Spleen (tissue), 13 donors: ENCODE measurements around the gene LANCL3. TPM values are rescaled to one million over a fixed set of nuclear protein-coding genes. Genes with fewer than 3 reads are reported as not detected.
"Not testable (repeated sequence)": the region's sequence is repeated elsewhere in the genome, so short reads cannot be mapped to it uniquely, and the experiment has no call there.

Experiments used
- DNase-seq: peaks from one replicate; pipeline ENCODE4 v3.0.0-alpha.2; 2020
- H3K27ac ChIP-seq, 8 donors: fragments of 200-600 bp; sonication (generic) in 7 of 8; 1 replicate in 4 of 8; 2 replicates in 4 of 8; pipeline versions ENCODE4 v1.5.0 to v1.8.0; 2016 to 2021; ENCODE audit warnings: inconsistent platforms in 4 of 8, mild to moderate bottlenecking in 4 of 8, moderate library complexity in 1 of 8
- H3K27me3 ChIP-seq, 7 donors: fragments of 200-600 bp; sonication (generic) in 6 of 7; replicated peaks in 1 of 7; 1 replicate in 4 of 7; 2 replicates in 3 of 7; pipeline versions ENCODE4 v1.5.0 to v1.8.0; 2016 to 2021; ENCODE audit warnings: inconsistent platforms in 3 of 7, mild to moderate bottlenecking in 1 of 7
- H3K36me3 ChIP-seq, 6 donors: fragments of 200-600 bp; sonication (generic) in 5 of 6; 1 replicate in 4 of 6; 2 replicates in 2 of 6; pipeline versions ENCODE4 v1.5.0 to v1.8.0; 2016 to 2021; ENCODE audit warnings: inconsistent platforms in 2 of 6
- H3K4me1 ChIP-seq, 6 donors: fragments of 200-600 bp; sonication (generic) in 5 of 6; 1 replicate in 3 of 6; 2 replicates in 3 of 6; pipeline versions ENCODE4 v1.5.0 to v1.8.0; 2016 to 2021; ENCODE audit warnings: inconsistent platforms in 3 of 6
- H3K4me3 ChIP-seq, 8 donors: fragments of 200-600 bp; sonication (generic) in 7 of 8; 1 replicate in 4 of 8; 2 replicates in 4 of 8; pipeline versions ENCODE4 v1.5.0 to v1.8.0; 2016 to 2021; ENCODE audit warnings: inconsistent platforms in 4 of 8, mild to moderate bottlenecking in 4 of 8, moderate library complexity in 2 of 8
- H3K9me3 ChIP-seq, 8 donors: fragments of 200-600 bp; sonication (generic) in 7 of 8; 1 replicate in 4 of 8; 2 replicates in 4 of 8; pipeline versions ENCODE4 v1.5.0 to v1.8.0; 2016 to 2021; ENCODE audit warnings: inconsistent platforms in 4 of 8
- POLR2A ChIP-seq, 3 donors: fragments of 450-650 bp; IDR thresholded peaks; one replicate each; pipeline ENCODE4 v1.5.1; 2017; ENCODE audit warnings: antibody characterized with exemption in 3 of 3, mild to moderate bottlenecking in 1 of 3
- POLR2AphosphoS5 ChIP-seq, 3 donors: sonication (generic); formaldehyde crosslinking; IDR thresholded peaks; one replicate each; pipeline ENCODE4 v1.5.1; 2017; ENCODE audit warnings: antibody characterized with exemption in 3 of 3
- WGBS, 5 donors: extraction: QIAGEN DNeasy Blood & Tissue Kit in 3 of 5; methylation state at CpG; one replicate each; pipeline versions ENCODE4 v1.1.5 to v1.1.7; 2013 to 2018; 5-methylcytosine and 5-hydroxymethylcytosine counted together
- intact Hi-C: fragments of 100-400 bp; cut with DNase I; formaldehyde crosslinking; loops from one replicate; pipeline ENCODE4 v1.15.0; 2023; ENCODE audit warnings: low total_unique reads
- long read RNA-seq, 2 donors: transcript quantifications; one replicate each; lab custom pipeline, GENCODE V29; 2026
- polyA plus RNA-seq, 3 donors: library from polyadenylated mRNA; stranded (reverse); fragments of 200-250 nt; gene quantifications; one replicate each; pipeline ENCODE4 v1.2.1, GENCODE V29; 2013
- total RNA-seq, 7 donors: library from RNA; depleted of rRNA in 3 of 7; stranded (reverse); fragments of >200 nt in 3 of 7; fragmentation: NEBNext Ultra II Directional in 4 of 7; extraction: Animal tissue kit (Norgen Biotek cat#: 25700) in 4 of 7; gene quantifications; one replicate each; pipeline versions ENCODE4 v1.1.0 to v1.2.1, GENCODE V29; 2016 to 2021
- TF ChIP-seq, protein P1 (sequence below), 11 experiments: fragments of 200-600 bp in 7 of 11; fragments of 450-650 bp in 4 of 11; sonication (generic) in 4 of 11; IDR thresholded peaks in 8 of 11; conservative IDR thresholded peaks in 3 of 11; 1 replicate in 7 of 11; 2 replicates in 4 of 11; pipeline versions ENCODE4 v1.4.0 to v1.8.0; 2016 to 2021; ENCODE audit warnings: antibody characterized with exemption in 11 of 11, inconsistent platforms in 4 of 11, mild to moderate bottlenecking in 1 of 11
- donor health status: healthy with polysubstance abuse.
- donor health status: DM: no; HTN: no; CAD: no; lungs with moderate emphysema.
- donor health status: DM: no; HTN: no; CAD: no.
- donor health status: Bipolar disorder and iron deficiency.
- donor health status: healthy.
- donor health status: DM: no; HTN: no; CAD: no.
- donor health status: DM: yes; HTN: yes; CAD: no.

The LANCL3 gene
- total RNA-seq (under 1 TPM; 0.49 to 0.88 (median 0.68) TPM), polyA plus RNA-seq (under 1 TPM; under 0.01 to 0.11 (median 0.03) TPM)
- long read RNA-seq, donor 1, partial matches to known transcripts, result 0 of 1 reads
- long read RNA-seq, donor 1, other reads (novel, unspliced or antisense), result 0 of 1 reads
- long read RNA-seq, donor 2, result 0 reads

DNA sequence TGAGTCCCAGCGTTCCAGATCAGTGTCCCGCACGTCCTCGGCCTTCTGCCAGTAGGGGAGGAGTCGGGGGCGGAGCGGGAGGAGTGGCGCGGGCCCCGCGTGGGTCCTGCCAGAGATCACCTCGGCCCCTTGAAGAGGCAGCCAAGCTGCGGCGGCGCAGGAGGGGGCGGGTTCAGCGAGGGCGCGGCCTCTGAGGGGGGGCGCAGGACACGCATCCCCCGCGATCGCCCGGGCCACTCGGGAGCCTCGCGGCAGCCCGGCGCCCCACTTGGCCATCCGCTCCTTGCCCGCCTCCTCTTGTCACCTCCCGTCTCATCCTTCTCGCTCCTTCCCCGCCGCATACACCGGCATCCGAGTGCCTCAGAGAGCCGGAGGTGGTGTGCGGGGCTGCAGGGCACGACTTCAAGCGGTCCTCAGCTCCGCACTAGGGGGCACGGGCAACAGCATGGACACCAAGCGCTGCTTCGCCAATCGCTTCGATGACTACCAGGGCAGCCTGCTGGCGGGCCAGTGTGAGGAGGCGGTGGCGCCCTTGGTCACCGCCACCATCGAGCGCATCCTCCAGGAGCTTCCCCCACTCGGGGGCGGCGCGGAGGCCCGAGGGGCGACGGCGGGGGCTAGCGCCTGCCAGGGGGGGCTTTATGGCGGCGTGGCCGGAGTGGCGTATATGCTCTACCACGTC is at the start of gene LANCL3:
TSS of gene LANCL3 (plus strand) at position 236 of the 682 bp plus-strand sequence. CDS start at position 446, 210 bp downstream.
- peak within 1 kb of the TSS in 7 of 8 donors; percentile 5 to 62 (median 31) for H3K4me3 ChIP-seq

DNA sequence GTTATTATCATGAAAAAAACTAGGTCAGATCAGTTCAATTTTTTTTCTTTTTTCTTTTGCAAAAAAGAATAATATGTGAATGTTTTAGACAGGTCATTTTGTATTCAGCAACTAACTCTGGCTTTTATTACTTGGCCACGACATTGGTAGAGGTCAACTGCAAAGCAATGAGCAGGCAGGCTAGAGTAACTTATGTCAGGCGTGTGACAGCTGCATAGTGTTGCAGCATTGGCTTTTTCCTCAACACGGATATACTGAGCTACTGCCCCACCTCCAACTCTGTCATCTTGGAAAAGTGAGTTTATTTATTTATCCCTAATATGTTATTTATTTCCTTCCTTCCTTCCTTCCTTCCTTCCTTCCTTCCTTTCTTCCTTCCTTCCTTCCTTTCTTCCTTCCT is 47.8 kb upstream of the LANCL3 start:
- H3K4me1 ChIP-seq, H3K27me3 ChIP-seq, intact Hi-C loops, H3K36me3 ChIP-seq, H3K9me3 ChIP-seq, DNase-seq, H3K4me3 ChIP-seq, H3K27ac ChIP-seq: not testable (repeated sequence)
- 61 to 81% (median 72%) methylated on average over 3 of the region's 3 CpGs for WGBS, 5 donors

More for the DNA sequence above, at the start of gene LANCL3:
- H3K9me3 ChIP-seq, H3K27ac ChIP-seq, intact Hi-C loops, H3K36me3 ChIP-seq, H3K4me1 ChIP-seq: not testable (repeated sequence)
- 0 to 60% (median 3%) methylated on average over 5 to 67 of the region's 68 CpGs for WGBS, 5 donors
- DNase-seq, result peak; percentile 75
- H3K27me3 ChIP-seq, result peaks cover 0 to 17% (median 14%) of the 10 kb centered on the region in 7 donors

DNA sequence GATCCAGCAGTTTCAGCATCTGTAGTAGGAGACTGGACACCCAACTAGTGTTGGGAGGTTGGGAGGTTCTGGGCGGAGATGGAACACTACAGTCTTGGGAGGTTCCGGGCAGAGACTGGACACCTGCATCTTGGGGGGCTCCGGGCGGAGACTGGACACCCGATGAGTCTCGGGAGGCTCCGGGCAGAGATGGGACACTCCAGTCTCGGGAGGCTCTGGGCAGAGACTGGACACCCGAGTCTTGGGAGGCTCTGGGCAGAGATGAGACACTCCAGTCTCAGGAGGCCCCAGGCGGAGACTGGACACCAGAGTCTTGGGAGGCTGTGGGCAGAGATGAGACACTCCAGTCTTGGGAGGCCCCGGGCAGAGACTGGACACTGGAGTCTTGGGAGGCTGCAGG is 29.5 kb upstream of the LANCL3 start:
- DNase-seq, result no peak
- intact Hi-C loops, result no loop called here
- 85 to 92% (median 89%) methylated on average over 2 to 11 of the region's 11 CpGs for WGBS, 5 donors
- TF ChIP-seq, protein P1, sequence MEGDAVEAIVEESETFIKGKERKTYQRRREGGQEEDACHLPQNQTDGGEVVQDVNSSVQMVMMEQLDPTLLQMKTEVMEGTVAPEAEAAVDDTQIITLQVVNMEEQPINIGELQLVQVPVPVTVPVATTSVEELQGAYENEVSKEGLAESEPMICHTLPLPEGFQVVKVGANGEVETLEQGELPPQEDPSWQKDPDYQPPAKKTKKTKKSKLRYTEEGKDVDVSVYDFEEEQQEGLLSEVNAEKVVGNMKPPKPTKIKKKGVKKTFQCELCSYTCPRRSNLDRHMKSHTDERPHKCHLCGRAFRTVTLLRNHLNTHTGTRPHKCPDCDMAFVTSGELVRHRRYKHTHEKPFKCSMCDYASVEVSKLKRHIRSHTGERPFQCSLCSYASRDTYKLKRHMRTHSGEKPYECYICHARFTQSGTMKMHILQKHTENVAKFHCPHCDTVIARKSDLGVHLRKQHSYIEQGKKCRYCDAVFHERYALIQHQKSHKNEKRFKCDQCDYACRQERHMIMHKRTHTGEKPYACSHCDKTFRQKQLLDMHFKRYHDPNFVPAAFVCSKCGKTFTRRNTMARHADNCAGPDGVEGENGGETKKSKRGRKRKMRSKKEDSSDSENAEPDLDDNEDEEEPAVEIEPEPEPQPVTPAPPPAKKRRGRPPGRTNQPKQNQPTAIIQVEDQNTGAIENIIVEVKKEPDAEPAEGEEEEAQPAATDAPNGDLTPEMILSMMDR (IDR thresholded peaks at IDR 0.05 in 8 of 11, conservative IDR thresholded peaks at IDR 0.05 in 3 of 11), result no peak
- TF ChIP-seq POLR2A (IDR thresholded peaks at IDR 0.05) (no peak), POLR2AphosphoS5 (IDR thresholded peaks at IDR 0.05) (no peak)
- H3K9me3 ChIP-seq, result peaks cover 0 to 5% (median 0%) of the 10 kb centered on the region in 8 donors
- H3K4me1 ChIP-seq, result no peaks in the 10 kb centered on the region
- H3K4me3 ChIP-seq, result no peak overlapping the region
- H3K27ac ChIP-seq, result no peak overlapping the region
- H3K36me3 ChIP-seq, result no peaks in the 10 kb centered on the region
- H3K27me3 ChIP-seq, result no peaks in the 10 kb centered on the region

DNA sequence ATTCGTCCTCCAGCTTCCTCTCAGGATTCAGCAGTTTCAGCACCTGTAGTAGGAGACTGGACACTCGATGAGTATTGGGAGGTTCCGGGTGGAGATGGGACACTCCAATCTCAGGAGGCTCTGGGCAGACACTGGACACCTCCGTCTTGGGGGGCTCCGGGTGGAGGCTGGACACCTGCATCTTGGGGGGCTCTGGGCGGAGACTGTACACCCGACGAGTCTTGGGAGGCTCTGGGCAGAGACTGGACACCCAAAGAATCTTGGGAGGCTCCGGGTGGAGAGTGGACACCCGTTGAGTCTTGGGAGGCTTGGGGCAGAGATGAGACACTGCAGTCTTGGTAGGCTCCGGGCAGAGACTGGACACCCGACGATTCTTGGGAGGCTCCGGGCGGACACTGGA is 28.7 kb upstream of the LANCL3 start:
- WGBS, 5 donors, result 85 to 92% (median 90%) methylated on average over 7 to 15 of the region's 15 CpGs
- H3K4me3 ChIP-seq, result no peak overlapping the region
- H3K27me3 ChIP-seq, result no peaks in the 10 kb centered on the region
- no peaks in the 10 kb centered on the region for H3K36me3 ChIP-seq
- DNase-seq, result peak; percentile 49
- TF ChIP-seq, protein P1 (IDR thresholded peaks at IDR 0.05 in 8 of 11, conservative IDR thresholded peaks at IDR 0.05 in 3 of 11), result no peak
- no peak for TF ChIP-seq POLR2A (IDR thresholded peaks at IDR 0.05)
- no peak for TF ChIP-seq POLR2AphosphoS5 (IDR thresholded peaks at IDR 0.05)
- H3K4me1 ChIP-seq, result no peaks in the 10 kb centered on the region
- intact Hi-C loops, result no loop called here
- H3K9me3 ChIP-seq, result peaks cover 0 to 5% (median 0%) of the 10 kb centered on the region in 8 donors
- H3K27ac ChIP-seq, result no peak overlapping the region

DNA sequence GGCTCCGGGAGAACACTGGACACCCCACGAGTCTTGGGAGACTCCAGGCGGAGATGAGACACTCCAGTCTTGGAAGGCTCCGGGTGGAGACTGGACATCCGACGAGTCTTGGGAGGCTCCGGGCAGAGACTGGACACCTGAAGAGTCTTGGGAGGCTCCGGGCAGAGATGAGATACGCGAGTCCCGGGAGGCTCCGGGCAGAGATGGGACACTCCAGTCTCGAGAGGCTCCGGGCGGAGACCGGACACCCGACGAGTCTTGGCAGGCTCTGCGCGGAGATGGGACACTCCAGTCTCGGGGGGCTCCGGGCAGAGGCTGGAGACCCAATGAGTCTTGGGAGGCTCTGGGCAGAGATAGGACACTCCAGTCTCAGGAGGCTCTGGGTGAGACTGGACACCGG is 28.1 kb upstream of the LANCL3 start:
- Histone ChIP-seq H3K4me3 (no peak overlapping the region), H3K27me3 (no peaks in the 10 kb centered on the region), H3K4me1 (no peaks in the 10 kb centered on the region), H3K36me3 (no peaks in the 10 kb centered on the region), H3K9me3 (peaks cover 0 to 5% (median 0%) of the 10 kb centered on the region in 8 donors), H3K27ac (no peak overlapping the region)
- intact Hi-C loops, result no loop called here
- peak; percentile 71 for DNase-seq
- no peak for TF ChIP-seq POLR2A (IDR thresholded peaks at IDR 0.05)
- no peak for TF ChIP-seq POLR2AphosphoS5 (IDR thresholded peaks at IDR 0.05)
- TF ChIP-seq, protein P1 (IDR thresholded peaks at IDR 0.05 in 8 of 11, conservative IDR thresholded peaks at IDR 0.05 in 3 of 11), result no peak
- WGBS, 5 donors, result 88 to 96% (median 94%) methylated on average over 4 to 23 of the region's 23 CpGs

DNA sequence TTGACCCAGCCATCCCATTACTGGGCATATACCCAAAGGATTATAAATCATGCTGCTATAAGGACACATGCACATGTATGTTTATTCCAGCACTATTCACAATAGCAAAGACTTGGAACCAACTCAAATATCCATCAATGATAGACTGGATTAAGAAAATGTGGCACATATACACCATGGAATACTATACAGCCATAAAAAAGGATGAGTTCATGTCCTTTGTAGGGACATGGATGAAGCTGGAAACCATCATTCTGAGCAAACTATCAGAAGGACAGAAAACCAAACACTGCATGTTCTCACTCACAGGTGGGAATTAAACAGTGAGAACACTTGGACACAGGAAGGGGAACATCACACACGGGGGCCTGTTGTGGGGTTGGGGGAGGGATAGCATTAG is 26.9 kb upstream of the LANCL3 start:
- H3K27ac ChIP-seq, intact Hi-C loops, DNase-seq, H3K4me3 ChIP-seq, H3K27me3 ChIP-seq, H3K9me3 ChIP-seq, H3K4me1 ChIP-seq, H3K36me3 ChIP-seq: not testable (repeated sequence)
- WGBS, 5 donors, result 88 to 100% (median 96%) methylated on average over 1 of the region's 1 CpG
